ENCODE results near the gene ZNF385D.

Gene ZNF385D

GRCh38 chr3:21484828-21485144 is 266.2 kb downstream of the ZNF385D start:
- Histone ChIP-seq H3K79me1 (ENCODE audit: low read length) (no peaks in the 10 kb centered on the region), H3K4me1 (ENCODE audit: control insufficient read depth in 1 of 2, insufficient read depth in 2 of 2, low read length in 2 of 2) (no peaks in the 10 kb centered on the region), H3K4ac (ENCODE audit: low read depth, low read length) (no peak overlapping the region), H2AFZ (ENCODE audit: insufficient read depth, low read length, poor library complexity) (no peak overlapping the region), H3K36me3 (ENCODE audit: control insufficient read depth in 1 of 2, insufficient read depth in 2 of 2, low read length in 2 of 2) (no peaks in the 10 kb centered on the region), H3K9me3 (ENCODE audit: insufficient read depth, low read depth, low read length) (no peaks in the 10 kb centered on the region), H2BK120ac (ENCODE audit: insufficient read depth, low read length, poor library complexity) (no peak overlapping the region), H3K27ac (ENCODE audit: low read depth, low read length) (no peak overlapping the region), H4K8ac (ENCODE audit: low read depth, low read length) (no peak overlapping the region), H3K4me3 (ENCODE audit: low read depth, low read length) (no peak overlapping the region), H3K14ac (ENCODE audit: low read length) (no peak overlapping the region), H2AK5ac (ENCODE audit: low read length) (no peak overlapping the region), H2BK5ac (ENCODE audit: low read depth, low read length, poor library complexity) (no peak overlapping the region), H4K12ac (ENCODE audit: low read depth, low read length) (no peak overlapping the region), H3K4me2 (ENCODE audit: low read length) (no peak overlapping the region), H3K9ac (ENCODE audit: low read length) (no peak overlapping the region), H2BK12ac (ENCODE audit: low read length) (no peak overlapping the region), H4K91ac (ENCODE audit: low read depth, low read length) (no peak overlapping the region), H3K79me2 (ENCODE audit: control insufficient read depth, insufficient read depth, low read length, poor library complexity) (no peaks in the 10 kb centered on the region), H3K27me3 (ENCODE audit: insufficient read depth, low read length) (no peaks in the 10 kb centered on the region), H3K23ac (ENCODE audit: low read length) (no peak overlapping the region), H3K18ac (ENCODE audit: low read length) (no peak overlapping the region)
- DNase-seq, result no peak
- no CpG with 5 or more reads among the region's 1 CpG for WGBS (ENCODE audit: extremely low coverage, insufficient coverage, insufficient read length)

- H3K23ac ChIP-seq (ENCODE audit: low read length), result no peak overlapping the region
- peak; percentile 59 to 80 for DNase-seq
- no peak overlapping the region for H4K91ac ChIP-seq (ENCODE audit: low read depth, low read length)
- no peaks in the 10 kb centered on the region for H3K4me1 ChIP-seq (ENCODE audit: control insufficient read depth in 1 of 2, insufficient read depth in 2 of 2, low read length in 2 of 2)
- H3K27me3 ChIP-seq (ENCODE audit: insufficient read depth, low read length), result no peaks in the 10 kb centered on the region
- H3K4me2 ChIP-seq (ENCODE audit: low read length), result no peak overlapping the region
- no peak overlapping the region for H3K18ac ChIP-seq (ENCODE audit: low read length)
- no peak overlapping the region for H2AFZ ChIP-seq (ENCODE audit: insufficient read depth, low read length, poor library complexity)
- no peak overlapping the region for H2AK5ac ChIP-seq (ENCODE audit: low read length)
- H3K27ac ChIP-seq (ENCODE audit: low read depth, low read length), result no peak overlapping the region
- no peaks in the 10 kb centered on the region for H3K36me3 ChIP-seq (ENCODE audit: control insufficient read depth in 1 of 2, insufficient read depth in 2 of 2, low read length in 2 of 2)
- no peak overlapping the region for H3K4me3 ChIP-seq (ENCODE audit: low read depth, low read length)
- no peak overlapping the region for H4K8ac ChIP-seq (ENCODE audit: low read depth, low read length)
- no peak overlapping the region for H2BK12ac ChIP-seq (ENCODE audit: low read length)
- H3K79me2 ChIP-seq (ENCODE audit: control insufficient read depth, insufficient read depth, low read length, poor library complexity), result no peaks in the 10 kb centered on the region
- H2BK5ac ChIP-seq (ENCODE audit: low read depth, low read length, poor library complexity), result no peak overlapping the region
- H2BK120ac ChIP-seq (ENCODE audit: insufficient read depth, low read length, poor library complexity), result no peak overlapping the region
- no CpG with 5 or more reads among the region's 5 CpGs for WGBS (ENCODE audit: extremely low coverage, insufficient coverage, insufficient read length)
- H3K9ac ChIP-seq (ENCODE audit: low read length), result no peak overlapping the region
- H3K9me3 ChIP-seq (ENCODE audit: insufficient read depth, low read depth, low read length), result no peaks in the 10 kb centered on the region
- H3K4ac ChIP-seq (ENCODE audit: low read depth, low read length), result no peak overlapping the region
- H3K14ac ChIP-seq (ENCODE audit: low read length), result no peak overlapping the region
- no peak overlapping the region for H4K12ac ChIP-seq (ENCODE audit: low read depth, low read length)
- no peaks in the 10 kb centered on the region for H3K79me1 ChIP-seq (ENCODE audit: low read length)
Observed at GRCh38 chr3:21484057-21484827, 266.8 kb downstream of the ZNF385D start.

- Histone ChIP-seq H3K23ac (ENCODE audit: low read length) (no peak overlapping the region), H2BK5ac (ENCODE audit: low read depth, low read length, poor library complexity) (no peak overlapping the region), H4K91ac (ENCODE audit: low read depth, low read length) (no peak overlapping the region), H3K9me3 (ENCODE audit: insufficient read depth, low read depth, low read length) (no peaks in the 10 kb centered on the region), H3K4ac (ENCODE audit: low read depth, low read length) (no peak overlapping the region), H3K27ac (ENCODE audit: low read depth, low read length) (no peak overlapping the region), H3K79me2 (ENCODE audit: control insufficient read depth, insufficient read depth, low read length, poor library complexity) (no peaks in the 10 kb centered on the region), H3K27me3 (ENCODE audit: insufficient read depth, low read length) (no peaks in the 10 kb centered on the region), H3K4me1 (ENCODE audit: control insufficient read depth in 1 of 2, insufficient read depth in 2 of 2, low read length in 2 of 2) (no peaks in the 10 kb centered on the region), H3K4me3 (ENCODE audit: low read depth, low read length) (no peak overlapping the region), H2BK120ac (ENCODE audit: insufficient read depth, low read length, poor library complexity) (no peak overlapping the region), H4K12ac (ENCODE audit: low read depth, low read length) (no peak overlapping the region), H3K18ac (ENCODE audit: low read length) (no peak overlapping the region), H3K4me2 (ENCODE audit: low read length) (no peak overlapping the region), H3K36me3 (ENCODE audit: control insufficient read depth in 1 of 2, insufficient read depth in 2 of 2, low read length in 2 of 2) (no peaks in the 10 kb centered on the region), H2AK5ac (ENCODE audit: low read length) (no peak overlapping the region), H3K14ac (ENCODE audit: low read length) (no peak overlapping the region), H2BK12ac (ENCODE audit: low read length) (no peak overlapping the region), H4K8ac (ENCODE audit: low read depth, low read length) (no peak overlapping the region), H3K79me1 (ENCODE audit: low read length) (no peaks in the 10 kb centered on the region), H2AFZ (ENCODE audit: insufficient read depth, low read length, poor library complexity) (no peak overlapping the region), H3K9ac (ENCODE audit: low read length) (no peak overlapping the region)
- no peak for DNase-seq
- no CpG with 5 or more reads among the region's 1 CpG for WGBS (ENCODE audit: extremely low coverage, insufficient coverage, insufficient read length)
Observed at GRCh38 chr3:21481991-21482390, 269.0 kb downstream of the ZNF385D start.

GRCh38 chr3:21477541-21478288 is 273.3 kb downstream of the ZNF385D start:
- Histone ChIP-seq H3K79me1 (ENCODE audit: low read length) (no peaks in the 10 kb centered on the region), H3K9me3 (ENCODE audit: insufficient read depth, low read depth, low read length) (no peaks in the 10 kb centered on the region), H3K79me2 (ENCODE audit: control insufficient read depth, insufficient read depth, low read length, poor library complexity) (no peaks in the 10 kb centered on the region), H2BK12ac (ENCODE audit: low read length) (no peak overlapping the region), H3K4me3 (ENCODE audit: low read depth, low read length) (no peak overlapping the region), H3K14ac (ENCODE audit: low read length) (no peak overlapping the region), H3K4me1 (ENCODE audit: control insufficient read depth in 1 of 2, insufficient read depth in 2 of 2, low read length in 2 of 2) (no peaks in the 10 kb centered on the region), H4K12ac (ENCODE audit: low read depth, low read length) (no peak overlapping the region), H3K36me3 (ENCODE audit: control insufficient read depth in 1 of 2, insufficient read depth in 2 of 2, low read length in 2 of 2) (no peaks in the 10 kb centered on the region), H3K23ac (ENCODE audit: low read length) (no peak overlapping the region), H3K4me2 (ENCODE audit: low read length) (no peak overlapping the region), H2AK5ac (ENCODE audit: low read length) (no peak overlapping the region), H3K4ac (ENCODE audit: low read depth, low read length) (no peak overlapping the region), H2BK120ac (ENCODE audit: insufficient read depth, low read length, poor library complexity) (no peak overlapping the region), H4K91ac (ENCODE audit: low read depth, low read length) (no peak overlapping the region), H3K27ac (ENCODE audit: low read depth, low read length) (no peak overlapping the region), H2AFZ (ENCODE audit: insufficient read depth, low read length, poor library complexity) (no peak overlapping the region), H3K18ac (ENCODE audit: low read length) (no peak overlapping the region), H4K8ac (ENCODE audit: low read depth, low read length) (no peak overlapping the region), H2BK5ac (ENCODE audit: low read depth, low read length, poor library complexity) (no peak overlapping the region), H3K27me3 (ENCODE audit: insufficient read depth, low read length) (no peaks in the 10 kb centered on the region), H3K9ac (ENCODE audit: low read length) (no peak overlapping the region)
- DNase-seq, result peak in 1 of 2 donors; percentile 64
